HG03066 (cell line): ENCODE measurements around the gene PRLH.
"Not testable (repeated sequence)": the region's sequence is repeated elsewhere in the genome, so short reads cannot be mapped to it uniquely, and the experiment has no call there.

Source experiments
- ATAC-seq: cut with Tn5 transposase; IDR thresholded peaks from one replicate; pipeline ENCODE4 v1.9.1; 2021; ENCODE audit warnings: low read depth; ENCODE audit not compliant: unreplicated experiment

Gene PRLH

GRCh38 chr2:237597196-237598145 is 31.1 kb downstream of the PRLH start:
- no peak for ATAC-seq

DNA sequence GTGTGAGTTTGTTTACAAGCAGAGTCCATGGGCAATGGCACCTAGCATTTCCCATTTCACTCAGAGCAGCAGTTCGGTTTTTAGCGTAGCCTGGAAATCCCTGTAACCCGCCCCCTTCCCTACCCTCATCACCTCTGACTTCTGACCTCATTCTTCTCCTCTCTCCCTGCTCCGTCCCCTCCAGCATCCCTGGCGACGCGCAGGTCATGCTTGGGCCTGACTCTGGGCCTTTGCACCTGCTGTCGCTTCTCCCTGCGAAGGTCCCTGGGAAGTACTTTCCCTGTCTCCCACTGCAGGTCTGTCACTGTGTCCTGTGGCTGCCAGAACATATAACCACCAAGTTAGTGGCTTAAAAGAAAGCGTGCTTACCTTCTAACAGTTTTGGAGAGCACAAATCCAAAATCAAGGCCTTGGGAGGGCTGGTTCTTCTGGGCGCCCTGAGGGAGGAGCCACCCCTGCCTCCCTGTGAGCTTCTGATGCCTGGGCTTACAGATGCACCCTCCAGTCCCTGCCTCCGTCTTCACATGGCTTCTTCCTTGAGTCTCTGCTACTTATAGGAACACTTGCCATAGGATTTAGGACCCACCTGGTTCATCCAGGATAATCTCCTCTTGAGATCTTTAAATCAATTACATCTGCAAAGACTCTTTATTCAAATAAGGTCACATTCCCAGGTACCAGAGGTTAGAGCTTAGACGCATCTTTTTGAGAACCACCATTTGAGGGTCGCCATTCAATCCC is 32.3 kb downstream of the PRLH start:
- no peak for ATAC-seq

- no peak for ATAC-seq
Measured at GRCh38 chr2:237599465-237600110, 33.2 kb downstream of the PRLH start.

GRCh38 chr2:237600205-237600846 is 34.0 kb downstream of the PRLH start:
- no peak for ATAC-seq

DNA sequence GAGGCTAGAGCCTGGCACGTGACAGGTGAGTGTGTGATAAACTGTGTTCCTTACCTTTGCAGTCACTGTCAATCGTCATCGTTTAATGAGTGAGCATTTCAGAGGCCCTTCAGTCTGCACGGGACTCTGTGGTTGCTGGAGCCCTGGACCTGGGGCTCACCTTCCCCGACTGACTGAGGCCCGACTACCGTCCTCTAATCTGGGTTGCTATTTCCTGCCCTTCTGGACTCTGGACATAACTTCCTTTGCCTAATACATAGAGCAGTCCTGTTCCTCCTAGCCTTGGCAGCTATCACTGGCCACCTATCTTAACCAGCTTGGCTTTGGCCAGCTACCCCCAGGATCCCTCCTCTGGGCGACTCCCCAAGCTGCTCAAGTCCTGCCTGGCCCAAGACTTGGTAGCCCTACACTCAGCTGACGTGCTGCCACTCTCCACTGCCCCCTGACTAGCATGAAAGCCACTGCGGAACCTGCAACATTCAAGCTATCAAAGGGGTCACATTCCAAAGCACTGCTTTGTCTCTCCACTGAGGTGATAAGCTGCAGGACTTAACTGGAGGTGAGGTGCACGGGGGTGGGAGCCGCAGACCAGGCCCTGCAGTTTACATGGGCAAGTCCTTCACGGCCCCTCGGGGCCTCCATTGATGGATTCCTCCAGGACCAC is 35.2 kb downstream of the PRLH start:
- no peak for ATAC-seq

GRCh38 chr2:237602409-237602808 is 36.0 kb downstream of the PRLH start:
- no peak for ATAC-seq

DNA sequence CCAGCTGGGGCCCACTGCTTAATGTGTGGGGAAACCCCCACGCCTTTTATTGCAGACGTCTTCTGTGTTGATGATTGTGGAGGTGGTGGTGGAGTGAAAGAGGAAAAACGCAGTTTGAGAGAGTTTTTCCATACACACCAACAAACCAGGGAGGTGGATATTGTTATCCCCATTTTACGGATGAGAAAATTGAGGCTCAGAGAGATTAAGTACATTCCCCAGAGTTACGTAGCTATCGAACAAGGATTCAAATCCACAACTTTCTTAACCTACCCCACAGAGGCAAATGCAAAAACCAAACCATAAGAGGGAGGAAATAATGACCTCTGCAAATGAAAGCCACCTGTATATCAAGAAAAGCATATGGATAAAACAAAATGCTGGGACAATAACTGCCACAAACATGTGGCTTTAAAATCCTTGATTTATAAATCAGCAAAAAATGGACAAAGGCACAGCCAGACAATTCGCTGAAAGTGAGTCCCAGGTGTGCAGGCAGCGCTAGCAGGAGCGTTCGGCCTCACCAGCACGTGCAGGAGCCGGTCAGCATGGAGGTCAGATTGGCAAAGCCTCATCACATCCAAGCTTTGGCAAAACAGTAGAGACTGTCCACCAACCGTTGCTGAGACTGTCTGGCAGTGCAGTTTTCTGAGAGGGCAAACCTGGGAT is 36.8 kb downstream of the PRLH start:
- no peak for ATAC-seq

DNA sequence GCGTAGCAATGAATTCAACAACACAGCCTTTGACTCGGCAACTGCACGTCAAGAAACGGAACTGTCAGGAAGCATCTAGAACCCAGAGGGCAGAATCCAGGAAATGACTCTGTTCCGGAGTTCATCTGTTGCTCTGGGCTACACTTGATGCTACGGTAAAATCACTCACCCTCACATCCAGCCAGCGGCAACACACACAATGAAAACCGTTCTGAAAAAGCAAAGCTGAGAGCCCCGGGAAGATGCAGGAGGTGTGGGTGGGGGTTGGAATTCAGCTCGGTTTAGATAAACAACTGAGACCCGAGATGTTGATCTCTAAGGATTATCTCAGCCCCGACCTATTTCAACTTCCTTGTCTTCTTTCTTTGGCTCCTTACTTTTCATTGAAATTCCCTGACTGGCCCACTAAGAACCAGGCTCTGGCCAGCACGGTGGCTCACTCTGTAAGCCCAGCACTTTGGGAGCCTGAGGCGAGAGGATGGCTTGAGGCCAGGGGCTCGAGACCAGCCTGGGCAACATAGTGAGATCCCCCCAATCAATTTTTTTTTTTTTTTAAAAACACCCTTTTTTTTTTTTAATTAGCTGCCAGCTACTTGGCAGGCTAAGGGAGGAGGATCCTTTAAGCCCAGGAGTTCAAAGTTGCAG is 37.5 kb downstream of the PRLH start:
- ATAC-seq, result no peak

DNA sequence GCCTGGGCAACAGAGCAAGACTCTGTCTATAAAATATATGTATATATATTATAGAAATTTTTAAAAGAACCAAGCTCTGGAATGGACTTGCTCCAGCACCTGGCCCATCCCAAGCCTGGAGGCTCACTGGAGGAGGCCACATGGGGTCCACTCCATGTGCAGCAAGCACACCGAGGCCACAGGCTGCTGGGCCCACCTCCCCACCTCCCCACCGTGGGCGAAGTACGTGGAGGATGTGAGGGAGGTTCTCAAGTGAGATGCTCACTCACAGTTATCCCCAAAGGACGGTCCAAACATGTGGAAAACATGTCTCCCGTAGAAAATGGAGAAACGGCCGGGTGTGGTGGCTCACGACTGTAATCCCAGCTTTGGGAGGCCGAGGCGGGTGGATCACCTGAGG is 38.0 kb downstream of the PRLH start:
- no peak for ATAC-seq

DNA sequence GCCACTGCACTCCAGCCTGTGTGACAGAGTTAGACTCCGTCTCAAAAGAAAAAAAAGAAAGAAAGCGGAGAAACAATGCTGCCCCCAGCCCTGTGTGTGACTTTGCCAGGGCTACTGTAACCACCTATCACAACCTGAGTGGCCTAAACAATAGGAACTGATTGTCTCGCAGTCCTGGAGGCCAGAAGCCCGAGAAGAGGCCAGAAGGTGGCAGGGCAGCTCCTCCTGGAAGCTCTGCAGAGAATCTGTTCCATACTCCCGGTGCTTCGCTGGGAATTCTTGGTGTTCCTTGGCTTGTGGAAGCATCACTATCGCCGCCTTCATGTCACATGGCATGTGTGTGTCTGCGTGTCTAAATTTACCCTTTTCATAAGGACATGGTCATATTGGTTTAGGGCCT is 38.6 kb downstream of the PRLH start:
- no peak for ATAC-seq

- not testable (repeated sequence) for ATAC-seq
Measured at GRCh38 chr2:237606522-237606921, 40.1 kb downstream of the PRLH start.

GRCh38 chr2:237612527-237613357 is 46.4 kb downstream of the PRLH start:
- no peak for ATAC-seq

GRCh38 chr2:237613679-237614078 is 47.3 kb downstream of the PRLH start:
- ATAC-seq, result no peak

DNA sequence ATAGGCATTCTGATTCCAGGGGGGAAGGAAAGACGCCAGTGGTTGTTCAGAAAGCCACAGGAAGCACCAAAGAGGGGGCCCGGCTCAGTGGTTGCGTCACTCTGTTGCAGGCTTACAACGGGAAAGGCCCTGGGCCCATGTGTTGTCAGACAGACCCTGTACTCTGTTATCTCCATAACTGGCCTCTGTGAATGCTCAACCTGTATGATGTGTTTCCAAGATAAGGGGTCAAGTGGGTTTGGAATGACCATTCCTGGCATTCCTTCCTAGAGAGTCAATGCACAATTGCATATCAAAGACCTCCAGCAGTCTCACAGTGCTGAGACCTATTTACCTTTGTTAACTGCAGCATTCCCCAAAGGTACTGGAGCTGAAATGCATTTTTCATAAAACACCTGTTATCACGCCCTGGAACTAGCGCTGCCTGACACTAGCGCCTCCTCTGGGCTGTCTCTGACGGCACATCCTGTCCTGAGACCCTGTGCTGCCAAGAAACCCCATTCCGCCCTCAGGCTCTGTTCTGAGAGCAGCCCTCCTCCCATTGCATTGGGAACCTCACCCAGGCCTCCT is 47.9 kb downstream of the PRLH start:
- no peak for ATAC-seq

GRCh38 chr2:237615631-237616249 is 49.4 kb downstream of the PRLH start:
- no peak for ATAC-seq

DNA sequence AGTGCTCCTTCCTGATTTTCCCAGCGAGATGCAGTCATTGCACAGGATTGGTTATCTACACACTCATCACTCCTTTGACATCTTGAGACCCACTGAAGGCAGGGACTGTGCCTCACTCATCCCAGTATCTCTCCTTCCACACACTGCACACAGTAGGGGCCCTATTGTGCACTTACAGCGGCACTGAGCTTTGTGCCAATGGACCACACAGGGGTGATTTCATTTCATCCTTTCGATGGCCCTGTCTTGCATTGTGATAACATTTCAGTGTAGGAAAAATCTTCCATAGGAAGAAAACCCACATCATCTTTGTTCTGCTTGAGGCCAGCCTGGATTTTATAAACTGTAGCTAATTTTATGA is 50.0 kb downstream of the PRLH start:
- ATAC-seq, result no peak
